OCI-LY1 (cell line): ENCODE measurements around the gene ID1.
A peak's percentile ranks its signal among the peaks of the same experiment; 100 is the strongest.

Experiments
- H2AFZ ChIP-seq: fragments of 200-600 bp; sonication (generic), shearing (Covaris generic); 2 replicates; pipeline ENCODE4 v1.6.0; 2014; ENCODE audit warnings: antibody characterized with exemption, mild to moderate bottlenecking, low read length
- H3F3A ChIP-seq: fragments of 200-600 bp; sonication (generic), shearing (Covaris generic); 2 replicates; pipeline ENCODE4 v1.6.0; 2014; ENCODE audit warnings: mild to moderate bottlenecking, antibody characterized with exemption, low read length, moderate library complexity; ENCODE audit not compliant: insufficient read depth
- H3K27ac ChIP-seq: fragments of 200-600 bp; sonication (generic); 2 replicates; pipeline ENCODE4 v1.5.1; 2014; ENCODE audit warnings: low read length, mixed run types, mild to moderate bottlenecking, low read depth; ENCODE audit not compliant: poor library complexity, severe bottlenecking
- H3K27me3 ChIP-seq: fragments of 200-600 bp; sonication (generic); 2 replicates; pipeline ENCODE4 v1.6.0; 2014; ENCODE audit warnings: antibody characterized with exemption, mild to moderate bottlenecking, low read length, moderate library complexity; ENCODE audit not compliant: insufficient read depth
- H3K36me3 ChIP-seq: fragments of 200-600 bp; sonication (generic); 2 replicates; pipeline ENCODE4 v1.6.1; 2014; ENCODE audit warnings: mild to moderate bottlenecking, antibody characterized with exemption, low read length, moderate library complexity, mixed read lengths; ENCODE audit not compliant: insufficient read depth
- H3K4me1 ChIP-seq: fragments of 200-600 bp; sonication (generic); 2 replicates; pipeline ENCODE4 v1.5.1; 2014; ENCODE audit warnings: mild to moderate bottlenecking, low read length, moderate library complexity; ENCODE audit not compliant: insufficient read depth, severe bottlenecking
- H3K4me2 ChIP-seq: fragments of 200-600 bp; sonication (generic), shearing (Covaris generic); 2 replicates; pipeline ENCODE4 v1.6.1; 2014; ENCODE audit warnings: low read length
- H3K4me3 ChIP-seq: fragments of 200-600 bp; sonication (generic); 2 replicates; pipeline ENCODE4 v1.5.1; 2014; ENCODE audit warnings: low read length, low read depth, mild to moderate bottlenecking, mixed read lengths; ENCODE audit not compliant: poor library complexity, severe bottlenecking
- H3K79me2 ChIP-seq: fragments of 200-600 bp; shearing (Covaris generic); 2 replicates; pipeline ENCODE4 v1.6.1; 2016; ENCODE audit warnings: mixed run types, low read length, mixed read lengths; ENCODE audit not compliant: insufficient read depth
- H3K9ac ChIP-seq: fragments of 200-600 bp; sonication (generic), shearing (Covaris generic); 2 replicates; pipeline ENCODE4 v1.6.1; 2014; ENCODE audit warnings: mild to moderate bottlenecking, low read length, mixed read lengths
- H3K9me2 ChIP-seq: fragments of 200-600 bp; sonication (generic), shearing (Covaris generic); 2 replicates; pipeline ENCODE4 v1.6.1; 2014; ENCODE audit warnings: low read depth, mild to moderate bottlenecking, low read length, mixed read lengths
- H3K9me3 ChIP-seq: fragments of 200-600 bp; shearing (Covaris generic); 2 replicates; pipeline ENCODE4 v1.6.1; 2014; ENCODE audit warnings: low read length, mixed read lengths
- H4K20me1 ChIP-seq: fragments of 200-600 bp; sonication (generic), shearing (Covaris generic); 2 replicates; pipeline ENCODE4 v1.6.0; 2016; ENCODE audit warnings: mild to moderate bottlenecking, low read length; ENCODE audit not compliant: insufficient read depth
- EZH2 ChIP-seq: fragments of 200-600 bp; sonication (generic), shearing (Covaris generic); IDR thresholded peaks from 2 replicates; pipeline ENCODE4 v1.8.0; 2017; ENCODE audit warnings: borderline replicate concordance, mixed run types, mild to moderate bottlenecking, antibody characterized with exemption, low read length, moderate library complexity, mixed read lengths
- TF ChIP-seq, protein P1 (sequence below): fragments of 200-600 bp; sonication (generic), shearing (Covaris generic); IDR thresholded peaks from 2 replicates; pipeline ENCODE4 v1.5.1; 2017; ENCODE audit warnings: mild to moderate bottlenecking, antibody characterized with exemption, low read length, moderate library complexity, mixed read lengths

ID1 gene

DNA sequence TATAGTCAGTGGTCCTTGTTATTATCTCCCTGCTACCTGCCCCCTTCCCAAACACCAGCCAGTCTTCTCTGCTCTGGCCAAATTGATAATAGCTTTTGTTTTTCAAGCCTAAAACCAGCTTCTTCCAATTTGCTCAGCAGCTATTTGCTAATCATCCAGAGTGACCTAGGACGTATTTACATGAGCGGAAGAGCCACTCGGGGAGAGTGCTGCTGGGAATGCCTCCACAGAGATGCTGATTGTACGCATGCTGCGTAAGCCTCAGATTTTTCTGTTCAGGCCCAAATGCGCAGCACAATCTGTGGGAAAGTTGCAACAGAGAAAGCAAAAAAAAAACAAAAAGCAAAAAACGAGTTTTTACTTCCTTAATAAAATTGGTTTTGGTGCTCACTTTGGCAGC is 24.4 kb upstream of the ID1 start:
- Histone ChIP-seq H4K20me1 (no peaks in the 10 kb centered on the region), H3K27me3 (peaks cover 3% of the 10 kb centered on the region; the same call in 1 of the 2 replicates), H3K9me3 (no peaks in the 10 kb centered on the region), H3K4me1 (no peaks in the 10 kb centered on the region), H3K9ac (no peak overlapping the region), H3F3A (no peaks in the 10 kb centered on the region), H3K4me2 (no peak overlapping the region), H2AFZ (no peak overlapping the region), H3K36me3 (no peaks in the 10 kb centered on the region; the same call in 1 of the 2 replicates), H3K9me2 (no peaks in the 10 kb centered on the region), H3K4me3 (no peak overlapping the region), H3K27ac (no peak overlapping the region), H3K79me2 (no peaks in the 10 kb centered on the region)
- TF ChIP-seq EZH2, result no peak
- TF ChIP-seq, protein P1, sequence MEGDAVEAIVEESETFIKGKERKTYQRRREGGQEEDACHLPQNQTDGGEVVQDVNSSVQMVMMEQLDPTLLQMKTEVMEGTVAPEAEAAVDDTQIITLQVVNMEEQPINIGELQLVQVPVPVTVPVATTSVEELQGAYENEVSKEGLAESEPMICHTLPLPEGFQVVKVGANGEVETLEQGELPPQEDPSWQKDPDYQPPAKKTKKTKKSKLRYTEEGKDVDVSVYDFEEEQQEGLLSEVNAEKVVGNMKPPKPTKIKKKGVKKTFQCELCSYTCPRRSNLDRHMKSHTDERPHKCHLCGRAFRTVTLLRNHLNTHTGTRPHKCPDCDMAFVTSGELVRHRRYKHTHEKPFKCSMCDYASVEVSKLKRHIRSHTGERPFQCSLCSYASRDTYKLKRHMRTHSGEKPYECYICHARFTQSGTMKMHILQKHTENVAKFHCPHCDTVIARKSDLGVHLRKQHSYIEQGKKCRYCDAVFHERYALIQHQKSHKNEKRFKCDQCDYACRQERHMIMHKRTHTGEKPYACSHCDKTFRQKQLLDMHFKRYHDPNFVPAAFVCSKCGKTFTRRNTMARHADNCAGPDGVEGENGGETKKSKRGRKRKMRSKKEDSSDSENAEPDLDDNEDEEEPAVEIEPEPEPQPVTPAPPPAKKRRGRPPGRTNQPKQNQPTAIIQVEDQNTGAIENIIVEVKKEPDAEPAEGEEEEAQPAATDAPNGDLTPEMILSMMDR, result no peak

- H3K4me3 ChIP-seq, result no peak overlapping the region
- H3K27ac ChIP-seq, result no peak overlapping the region
- no peaks in the 10 kb centered on the region for H3K9me2 ChIP-seq
- H3F3A ChIP-seq, result no peaks in the 10 kb centered on the region
- no peak overlapping the region for H2AFZ ChIP-seq
- H3K4me2 ChIP-seq, result no peak overlapping the region
- no peaks in the 10 kb centered on the region for H4K20me1 ChIP-seq
- H3K27me3 ChIP-seq, result peaks cover 3% of the 10 kb centered on the region; the same call in 1 of the 2 replicates
- TF ChIP-seq, protein P1, result no peak
- no peak for TF ChIP-seq EZH2
- no peaks in the 10 kb centered on the region for H3K4me1 ChIP-seq
- H3K9me3 ChIP-seq, result no peaks in the 10 kb centered on the region
- H3K36me3 ChIP-seq, result no peaks in the 10 kb centered on the region; the same call in 1 of the 2 replicates
- no peak overlapping the region for H3K9ac ChIP-seq
- no peaks in the 10 kb centered on the region for H3K79me2 ChIP-seq
These were observed 23.7 kb upstream of the ID1 start for GRCh38 chr20:31581391-31581790.

DNA sequence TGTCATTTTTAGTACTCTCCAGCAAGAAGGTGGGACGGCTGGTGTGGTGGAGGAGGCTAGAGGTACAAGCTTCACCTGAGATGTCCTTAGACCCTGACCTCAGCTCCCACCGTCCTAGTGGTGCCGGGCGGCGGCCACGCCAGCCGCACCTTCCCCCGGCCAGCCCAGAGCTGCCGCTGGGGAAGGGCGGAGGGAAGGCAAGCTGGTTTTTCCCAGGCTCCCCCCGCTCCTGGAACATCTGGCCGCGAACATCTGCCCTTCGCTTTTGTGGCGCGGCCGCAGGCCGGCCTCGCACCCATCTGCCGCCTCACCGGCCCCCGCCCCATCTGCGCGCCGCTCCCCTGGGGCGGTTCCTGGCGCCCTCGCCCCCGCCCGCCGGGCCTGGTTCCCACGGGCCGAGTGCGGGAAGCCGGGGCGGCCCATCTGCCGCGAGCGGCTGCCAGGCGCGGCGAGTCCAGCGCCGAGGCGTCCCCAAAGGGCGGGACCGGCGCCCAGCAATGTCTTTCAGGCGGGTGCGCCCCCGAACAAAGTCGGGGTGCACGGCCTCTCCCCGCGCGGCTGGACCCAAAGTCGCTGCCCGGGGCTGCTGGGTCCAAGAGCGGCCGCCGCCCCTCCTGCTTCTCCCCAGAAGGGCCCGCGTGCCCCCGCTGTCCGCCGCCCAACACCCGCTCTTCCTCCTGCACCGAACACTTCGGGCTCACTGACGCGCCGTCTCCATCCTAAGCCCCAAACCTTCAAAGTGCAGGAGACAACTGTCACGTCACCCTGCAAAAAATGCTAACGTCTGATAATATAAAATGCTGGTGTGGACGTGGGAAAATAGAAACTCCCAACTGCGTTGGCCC is 17.3 kb upstream of the ID1 start:
- H3K4me3 ChIP-seq, result peak overlapping the region; percentile 37
- H4K20me1 ChIP-seq, result no peaks in the 10 kb centered on the region
- H3K27ac ChIP-seq, result no peak overlapping the region
- no peaks in the 10 kb centered on the region for H3K27me3 ChIP-seq
- no peaks in the 10 kb centered on the region; the same call in 1 of the 2 replicates for H3F3A ChIP-seq
- H3K9ac ChIP-seq, result no peak overlapping the region
- H3K4me2 ChIP-seq, result peak overlapping the region; percentile 47
- no peaks in the 10 kb centered on the region for H3K9me2 ChIP-seq
- H3K4me1 ChIP-seq, result peaks cover 7% of the 10 kb centered on the region
- TF ChIP-seq, protein P1, result no peak
- no peak for TF ChIP-seq EZH2
- H3K9me3 ChIP-seq, result no peaks in the 10 kb centered on the region
- no peaks in the 10 kb centered on the region for H3K36me3 ChIP-seq
- H3K79me2 ChIP-seq, result no peaks in the 10 kb centered on the region
- no peak overlapping the region for H2AFZ ChIP-seq
